HG03175 (cell line): ENCODE data around the gene SNX20.
A peak's percentile ranks its signal among the peaks of the same experiment; 100 is the strongest.

Source experiments
- ATAC-seq: cut with Tn5 transposase; IDR thresholded peaks from one replicate; pipeline ENCODE4 v1.9.1; 2021; ENCODE audit warnings: mild to moderate bottlenecking, moderate library complexity; ENCODE audit not compliant: unreplicated experiment

The SNX20 gene

GRCh38 chr16:50683689-50684374 is 2.7 kb upstream of the SNX20 start:
- peak; percentile 62 for ATAC-seq

- no peak for ATAC-seq
Measured at GRCh38 chr16:50680556-50680893, 587 bp downstream of the SNX20 start.

- ATAC-seq, result no peak
Measured at GRCh38 chr16:50679676-50680555, 1.2 kb downstream of the SNX20 start.

GRCh38 chr16:50679266-50679665 is 1.8 kb downstream of the SNX20 start:
- ATAC-seq, result no peak

GRCh38 chr16:50678531-50678930 is 2.6 kb downstream of the SNX20 start:
- ATAC-seq, result no peak

- no peak for ATAC-seq
Measured at GRCh38 chr16:50677351-50677750, 3.8 kb downstream of the SNX20 start.

GRCh38 chr16:50676684-50677225 is 4.4 kb downstream of the SNX20 start:
- no peak for ATAC-seq

- no peak for ATAC-seq
Measured at GRCh38 chr16:50675686-50676610, 5.2 kb downstream of the SNX20 start.

GRCh38 chr16:50674831-50675230 is 6.3 kb downstream of the SNX20 start:
- ATAC-seq, result no peak

GRCh38 chr16:50673496-50674275 is 7.4 kb downstream of the SNX20 start:
- ATAC-seq, result no peak

- no peak for ATAC-seq
Measured at GRCh38 chr16:50671644-50672260, 9.4 kb downstream of the SNX20 start.

GRCh38 chr16:50670476-50670875 is 10.6 kb downstream of the SNX20 start:
- ATAC-seq, result no peak

GRCh38 chr16:50669741-50670140 is 11.4 kb downstream of the SNX20 start:
- ATAC-seq, result no peak

GRCh38 chr16:50668368-50669008 is 12.6 kb downstream of the SNX20 start:
- no peak for ATAC-seq

- ATAC-seq, result no peak
Measured at GRCh38 chr16:50667497-50668367, 13.4 kb downstream of the SNX20 start.

- ATAC-seq, result peak; percentile 91
Measured at GRCh38 chr16:50666658-50667496, 14.2 kb downstream of the SNX20 start.

GRCh38 chr16:50665128-50665878 is 15.8 kb downstream of the SNX20 start:
- ATAC-seq, result no peak
